Measurements from ENCODE around the gene AMOTL1. TPM values are rescaled to one million over a fixed set of nuclear protein-coding genes. Genes with fewer than 3 reads are reported as not detected.

AMOTL1 gene
- total RNA-seq, 2 experiments from 2014 or later: 0.08 TPM; not detected in 1

DNA sequence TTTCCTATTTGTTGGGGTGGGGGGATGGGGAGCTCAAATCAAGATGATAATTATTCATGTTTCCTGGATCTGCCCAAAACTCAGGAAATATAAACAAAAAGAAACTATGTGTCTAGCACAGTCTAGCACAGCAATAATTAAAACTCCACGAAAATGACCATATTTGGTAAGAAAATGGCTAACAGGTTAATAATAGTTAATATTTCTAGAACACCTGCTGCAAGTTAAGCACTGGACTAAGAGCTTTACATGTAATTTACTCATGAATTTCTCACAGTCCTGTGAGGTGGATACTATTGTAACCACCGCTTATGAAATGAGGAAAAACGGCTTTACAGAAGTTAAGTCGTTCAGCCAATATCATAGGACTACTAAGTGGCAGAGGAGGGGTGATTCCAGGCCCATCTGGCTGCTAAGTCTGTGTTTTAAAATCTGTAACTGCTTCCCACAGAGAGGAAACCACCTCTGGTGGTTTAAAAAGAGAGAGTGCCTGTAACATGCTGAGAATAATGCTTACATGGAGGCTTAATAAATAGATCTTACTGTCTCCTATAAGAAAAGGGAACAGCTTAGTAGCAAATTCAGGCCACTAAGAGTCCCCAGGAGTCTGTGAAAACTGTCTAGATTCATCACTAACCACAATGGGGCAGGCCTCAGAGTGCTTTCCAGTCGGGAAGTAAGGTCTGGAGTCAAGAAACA lies 11.0 kb upstream of the AMOTL1 start:
- ATAC-seq (ENCODE audit: poor library complexity) (no peak), DNase-seq (no peak)
- no peaks in the 10 kb centered on the region for H3K9me3 ChIP-seq (ENCODE audit: control insufficient read depth in 1 of 2, insufficient read depth in 1 of 2, low read length in 2 of 2)
- no peak overlapping the region for H3K27ac ChIP-seq (ENCODE audit: low read depth in 1 of 2, low read length in 2 of 2)
- H3K27me3 Mint-ChIP-seq: peaks cover 10% of the 10 kb centered on the region
- no peak overlapping the region for H3K4me3 Mint-ChIP-seq
- no peaks in the 10 kb centered on the region for H3K36me3 ChIP-seq (ENCODE audit: insufficient read depth, low read length)
- intact Hi-C loops (cut with DNase I, micrococcal nuclease): no loop called here
- no peaks in the 10 kb centered on the region for H3K36me3 Mint-ChIP-seq (ENCODE audit: low read depth)
- POLR2A ChIA-PET: no interaction called here
- TF ChIP-seq CTCF (IDR thresholded peaks at IDR 0.05): no peak
- no peaks in the 10 kb centered on the region for H3K9me3 Mint-ChIP-seq
- H3K27me3 ChIP-seq (ENCODE audit: control insufficient read depth in 1 of 2, insufficient read depth in 2 of 2, low read length in 2 of 2): peaks cover under 1 to 5% of the 10 kb centered on the region in 2 experiments
- H3K4me1 ChIP-seq (ENCODE audit: insufficient read depth, low read length): no peaks in the 10 kb centered on the region
- H3K4me3 ChIP-seq (ENCODE audit: low read length): no peak overlapping the region
- CTCF ChIA-PET: no interaction called here
- H3K4me1 Mint-ChIP-seq (ENCODE audit: low read depth): no peaks in the 10 kb centered on the region
- H3K27ac Mint-ChIP-seq: no peak overlapping the region

DNA sequence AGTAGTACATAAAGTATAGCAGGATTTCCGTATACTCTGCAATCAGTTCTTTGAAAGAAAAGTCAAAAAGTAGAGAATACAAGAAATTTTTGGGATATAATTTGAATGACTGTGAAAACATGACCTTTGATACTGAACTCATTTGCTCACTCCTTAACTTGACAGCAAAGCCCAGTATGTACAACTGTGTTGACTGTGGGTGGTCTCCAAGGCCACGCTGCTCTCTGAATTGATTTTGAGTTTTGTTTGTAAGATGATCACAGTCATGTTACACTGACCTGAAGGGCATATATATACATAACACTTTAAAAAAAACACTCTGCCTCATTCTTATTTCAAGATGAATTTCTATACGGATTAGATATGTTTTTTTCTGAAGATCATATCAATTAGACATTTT lies 9.5 kb upstream of the AMOTL1 start:
- intact Hi-C loops (cut with DNase I, micrococcal nuclease): no loop called here
- Mint-ChIP-seq H3K36me3 (ENCODE audit: low read depth) (no peaks in the 10 kb centered on the region), H3K9me3 (no peaks in the 10 kb centered on the region), H3K27me3 (peaks cover 8% of the 10 kb centered on the region), H3K27ac (no peak overlapping the region), H3K4me3 (no peak overlapping the region), H3K4me1 (ENCODE audit: low read depth) (no peaks in the 10 kb centered on the region)
- CTCF ChIA-PET: no interaction called here
- no peak for TF ChIP-seq CTCF (IDR thresholded peaks at IDR 0.05)
- Histone ChIP-seq H3K27me3 (ENCODE audit: control insufficient read depth in 1 of 2, insufficient read depth in 2 of 2, low read length in 2 of 2) (no peaks in the 10 kb centered on the region), H3K4me1 (ENCODE audit: insufficient read depth, low read length) (no peaks in the 10 kb centered on the region), H3K27ac (ENCODE audit: low read depth in 1 of 2, low read length in 2 of 2) (no peak overlapping the region), H3K4me3 (ENCODE audit: low read length) (no peak overlapping the region), H3K9me3 (ENCODE audit: control insufficient read depth in 1 of 2, insufficient read depth in 1 of 2, low read length in 2 of 2) (no peaks in the 10 kb centered on the region), H3K36me3 (ENCODE audit: insufficient read depth, low read length) (no peaks in the 10 kb centered on the region)
- DNase-seq (no peak), ATAC-seq (ENCODE audit: poor library complexity) (no peak)
- POLR2A ChIA-PET: interaction anchor here (0.6 kb wide), 1 partner anchor 985 kb away, joined by 3 read pairs; no protein-coding TSS in a partner anchor

GRCh38 chr11:94759522-94759921 lies 8.6 kb upstream of the AMOTL1 start:
- CTCF ChIA-PET: no interaction called here
- no peak for TF ChIP-seq CTCF (IDR thresholded peaks at IDR 0.05)
- Histone ChIP-seq H3K27ac (ENCODE audit: low read depth in 1 of 2, low read length in 2 of 2) (no peak overlapping the region), H3K36me3 (ENCODE audit: insufficient read depth, low read length) (no peaks in the 10 kb centered on the region), H3K4me1 (ENCODE audit: insufficient read depth, low read length) (no peaks in the 10 kb centered on the region), H3K9me3 (ENCODE audit: control insufficient read depth in 1 of 2, insufficient read depth in 1 of 2, low read length in 2 of 2) (no peaks in the 10 kb centered on the region), H3K27me3 (ENCODE audit: control insufficient read depth in 1 of 2, insufficient read depth in 2 of 2, low read length in 2 of 2) (peaks cover 0 to 5% of the 10 kb centered on the region in 2 experiments), H3K4me3 (ENCODE audit: low read length) (no peak overlapping the region)
- Mint-ChIP-seq H3K9me3 (no peaks in the 10 kb centered on the region), H3K36me3 (ENCODE audit: low read depth) (no peaks in the 10 kb centered on the region), H3K27me3 (peaks cover 8% of the 10 kb centered on the region), H3K4me3 (no peak overlapping the region), H3K27ac (no peak overlapping the region), H3K4me1 (ENCODE audit: low read depth) (no peaks in the 10 kb centered on the region)
- ATAC-seq (ENCODE audit: poor library complexity): no peak
- DNase-seq: no peak
- POLR2A ChIA-PET: interaction anchor here (0.6 kb wide), 1 partner anchor 984 kb away, joined by 3 read pairs; no protein-coding TSS in a partner anchor
- intact Hi-C loops (cut with DNase I, micrococcal nuclease): no loop called here

Measured in CD4-positive, alpha-beta T cell (primary cell).